Mammary microvascular endothelial cell (primary cell): Measurements from ENCODE around the gene FBXL7. TPM values are rescaled to one million over a fixed set of nuclear protein-coding genes. Genes with fewer than 3 reads are reported as not detected.

Experiments used
- total RNA-seq: library from RNA; depleted of rRNA; stranded (reverse); fragments of >200 nt; gene quantifications from 2 replicates; pipeline ENCODE4 v1.2.3, GENCODE V29; 2015

Gene FBXL7
- total RNA-seq = 14.7 TPM in 2 replicates

GRCh38 chr5:15499528-15500324, at the start of gene FBXL7:
FBXL7 (plus strand) TSS chr5:15500180.

